ENCODE measurements around the gene MCCD1.

MCCD1 gene

GRCh38 chr6:31573239-31574105, 44.7 kb downstream of the MCCD1 start:
- no peak for DNase-seq

GRCh38 chr6:31574106-31575061, 45.6 kb downstream of the MCCD1 start:
- no peak for DNase-seq

- DNase-seq = no peak
Observed at GRCh38 chr6:31575335-31575901, 46.7 kb downstream of the MCCD1 start, which contains the start of gene TNF. Gene TNF (plus strand): TSS chr6:31575565. CDS start chr6:31575742, 177 bp downstream.

GRCh38 chr6:31575952-31576685, 47.4 kb downstream of the MCCD1 start:
- no peak for DNase-seq

GRCh38 chr6:31576897-31577578, 48.3 kb downstream of the MCCD1 start:
- no peak for DNase-seq

- no peak for DNase-seq
Observed at GRCh38 chr6:31577579-31577966, 48.8 kb downstream of the MCCD1 start.

GRCh38 chr6:31578184-31579118, 49.7 kb downstream of the MCCD1 start:
- no peak for DNase-seq

- DNase-seq = no peak
Observed at GRCh38 chr6:31579119-31579505, 50.4 kb downstream of the MCCD1 start.

Measured in cortex of kidney (tissue), 1 donor.